AG09309 (cell line): ENCODE results near the gene SFXN1.

Source experiments
- DNase-seq: peaks from one replicate; pipeline ENCODE4 v3.0.0-alpha.2; 2010; ENCODE audit warnings: low read depth
- H3K4me3 ChIP-seq: 2 replicates; pipeline ENCODE4 v1.5.1; 2011; ENCODE audit warnings: mild to moderate bottlenecking, low read depth, low read length, moderate library complexity; ENCODE audit not compliant: control insufficient read depth
- TF ChIP-seq, protein P1 (sequence below): IDR thresholded peaks from 2 replicates; pipeline ENCODE4 v1.5.1; 2011; ENCODE audit warnings: mild to moderate bottlenecking, low read depth, low read length, inconsistent platforms; ENCODE audit not compliant: insufficient read depth, control insufficient read depth; ENCODE audit errors: missing control alignments

Gene SFXN1

DNA sequence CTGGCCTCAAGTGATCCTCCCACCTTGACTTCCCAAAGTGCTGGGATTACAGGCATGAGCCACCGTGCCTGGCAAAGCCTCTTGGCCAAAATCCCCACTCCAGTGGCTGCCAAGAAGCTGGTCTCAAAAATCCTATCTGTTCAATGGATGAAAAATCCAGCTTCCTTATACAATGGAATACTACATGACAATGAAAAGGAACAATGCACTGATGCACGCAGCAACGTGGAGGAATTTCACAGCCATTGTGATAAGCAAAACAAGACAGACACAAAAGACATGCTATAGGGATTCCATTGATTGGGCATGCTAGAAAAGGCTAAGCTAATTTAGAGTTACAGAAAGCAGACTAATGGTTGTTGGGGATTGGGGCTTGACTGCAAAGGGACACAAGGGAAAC, 13.1 kb upstream of the SFXN1 start:
- DNase-seq: no peak
- TF ChIP-seq, protein P1, sequence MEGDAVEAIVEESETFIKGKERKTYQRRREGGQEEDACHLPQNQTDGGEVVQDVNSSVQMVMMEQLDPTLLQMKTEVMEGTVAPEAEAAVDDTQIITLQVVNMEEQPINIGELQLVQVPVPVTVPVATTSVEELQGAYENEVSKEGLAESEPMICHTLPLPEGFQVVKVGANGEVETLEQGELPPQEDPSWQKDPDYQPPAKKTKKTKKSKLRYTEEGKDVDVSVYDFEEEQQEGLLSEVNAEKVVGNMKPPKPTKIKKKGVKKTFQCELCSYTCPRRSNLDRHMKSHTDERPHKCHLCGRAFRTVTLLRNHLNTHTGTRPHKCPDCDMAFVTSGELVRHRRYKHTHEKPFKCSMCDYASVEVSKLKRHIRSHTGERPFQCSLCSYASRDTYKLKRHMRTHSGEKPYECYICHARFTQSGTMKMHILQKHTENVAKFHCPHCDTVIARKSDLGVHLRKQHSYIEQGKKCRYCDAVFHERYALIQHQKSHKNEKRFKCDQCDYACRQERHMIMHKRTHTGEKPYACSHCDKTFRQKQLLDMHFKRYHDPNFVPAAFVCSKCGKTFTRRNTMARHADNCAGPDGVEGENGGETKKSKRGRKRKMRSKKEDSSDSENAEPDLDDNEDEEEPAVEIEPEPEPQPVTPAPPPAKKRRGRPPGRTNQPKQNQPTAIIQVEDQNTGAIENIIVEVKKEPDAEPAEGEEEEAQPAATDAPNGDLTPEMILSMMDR: no peak
- H3K4me3 ChIP-seq: no peak overlapping the region

DNA sequence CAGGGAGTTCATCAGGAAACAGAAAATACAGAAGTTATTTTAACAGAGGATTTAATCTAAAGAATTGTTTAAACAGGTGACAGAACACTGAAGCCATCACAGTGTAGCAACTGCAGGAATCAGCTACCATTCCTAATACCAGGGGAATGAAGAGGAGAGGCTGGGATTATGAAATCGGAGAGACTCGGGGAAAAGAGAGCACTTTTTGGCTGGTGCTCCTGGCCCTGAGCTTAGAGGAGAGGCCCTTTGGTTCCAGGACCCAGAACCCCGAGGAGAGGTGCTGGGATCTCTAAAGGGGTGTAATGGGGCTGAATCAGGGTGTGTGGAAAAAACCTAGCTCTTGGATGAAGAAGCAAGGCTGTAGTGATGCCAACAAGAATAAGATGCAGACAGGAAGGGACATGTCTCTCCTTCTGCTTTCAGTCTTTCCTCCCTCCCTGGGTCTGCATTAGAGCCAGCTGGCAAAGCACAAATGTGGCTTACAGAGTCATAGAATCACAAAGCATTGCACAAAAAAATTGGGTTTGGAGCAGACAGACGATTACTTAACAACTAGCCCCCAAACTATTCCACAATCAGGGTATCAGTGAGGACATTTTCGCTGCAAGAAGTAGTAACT, 11.6 kb upstream of the SFXN1 start:
- DNase-seq: no peak

DNA sequence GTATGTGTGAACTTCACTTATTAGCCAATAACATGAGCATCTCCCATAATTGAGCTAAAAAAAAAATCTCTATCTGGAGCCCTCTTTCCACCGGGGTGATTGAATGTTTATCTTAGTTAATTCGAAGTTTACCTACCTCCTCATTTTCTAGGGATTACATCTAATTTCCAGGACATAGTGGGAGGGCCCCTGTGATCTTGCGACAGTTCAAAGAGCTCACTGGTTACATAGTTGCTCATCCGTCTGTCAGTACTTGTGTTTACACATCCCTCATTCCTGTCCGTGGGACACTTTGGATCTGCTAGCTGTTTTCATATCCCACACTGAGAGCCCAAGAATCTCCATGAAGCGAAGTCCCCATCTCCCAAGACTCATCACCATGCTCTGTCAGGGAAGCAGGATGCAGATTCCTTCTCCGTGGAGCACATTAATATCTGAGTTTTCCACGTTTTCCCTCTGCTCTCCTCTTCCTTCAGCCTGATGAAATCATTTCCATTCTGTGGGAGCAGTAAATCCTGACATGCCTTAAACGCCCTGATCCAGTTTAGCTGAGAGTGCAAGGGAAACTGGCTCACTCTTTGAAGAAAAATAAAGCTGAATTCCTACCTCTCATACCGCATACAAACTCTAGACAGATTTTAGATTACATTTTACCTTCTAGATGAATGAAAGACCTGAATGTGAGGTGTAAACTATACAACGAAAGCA, 10.2 kb upstream of the SFXN1 start:
- H3K4me3 ChIP-seq: no peak overlapping the region
- DNase-seq: no peak
- TF ChIP-seq, protein P1: no peak

More for the DNA sequence above, 11.6 kb upstream of the SFXN1 start:
- TF ChIP-seq, protein P1: no peak
- no peak overlapping the region for H3K4me3 ChIP-seq

DNA sequence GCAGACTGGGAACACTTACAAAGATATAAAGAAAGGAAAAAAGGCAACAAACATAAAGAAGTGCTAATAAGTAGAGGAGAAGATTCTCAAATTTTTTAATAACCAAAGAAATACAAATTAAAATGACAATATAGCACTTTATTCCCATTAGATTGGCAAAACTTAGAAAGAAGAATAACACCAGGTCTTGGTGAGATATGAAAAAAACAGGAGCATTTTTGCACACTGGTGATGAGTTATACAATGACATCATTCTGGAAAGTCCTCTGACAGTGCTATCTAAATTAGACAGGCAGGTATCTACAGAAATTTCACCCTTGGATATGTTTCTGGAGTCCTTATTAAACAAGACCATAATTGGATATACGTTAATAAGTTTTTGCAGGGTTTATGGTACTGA, 9.5 kb upstream of the SFXN1 start:
- DNase-seq: no peak
- H3K4me3 ChIP-seq: no peak overlapping the region
- TF ChIP-seq, protein P1: no peak

DNA sequence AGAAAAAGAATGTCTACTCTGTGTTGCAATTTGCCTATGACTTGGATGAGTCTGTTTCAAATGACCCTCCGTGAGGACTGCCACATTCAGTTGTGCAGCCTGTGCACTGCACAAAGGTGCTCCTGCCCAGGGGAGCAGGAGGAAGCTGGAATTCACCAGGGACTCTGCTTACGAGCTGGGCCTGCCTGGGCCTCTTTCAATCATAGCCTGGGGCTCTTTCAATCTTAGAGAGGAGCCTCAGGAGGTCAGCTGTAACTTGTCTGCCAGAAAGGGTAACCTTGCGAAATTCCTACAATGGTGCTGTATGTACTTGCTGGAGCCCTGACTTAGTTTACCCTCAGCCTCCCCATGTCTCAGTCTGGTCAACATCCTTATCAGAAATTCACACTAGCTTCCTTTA, 8.4 kb upstream of the SFXN1 start:
- no peak for DNase-seq
- TF ChIP-seq, protein P1: no peak
- H3K4me3 ChIP-seq: no peak overlapping the region

DNA sequence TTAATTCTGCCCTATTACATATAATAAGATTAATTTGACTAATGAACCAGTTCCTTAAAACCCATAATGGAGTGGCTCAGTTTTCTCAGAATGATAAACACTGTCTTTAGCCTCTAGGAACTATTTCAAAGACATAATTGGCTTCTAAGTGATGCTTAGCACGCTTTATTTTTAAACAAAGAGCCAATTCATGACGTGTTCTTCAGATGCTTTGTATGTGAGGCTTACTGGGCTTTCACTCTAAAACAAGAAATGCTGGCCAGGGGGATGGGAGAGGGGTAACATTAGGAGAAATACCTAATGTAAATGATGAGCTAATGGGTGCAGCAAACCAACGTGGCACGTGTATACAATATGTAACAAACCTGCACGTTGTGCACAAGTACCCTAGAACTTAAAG, 7.6 kb upstream of the SFXN1 start:
- DNase-seq: no peak

More for the DNA sequence above, 7.6 kb upstream of the SFXN1 start:
- TF ChIP-seq, protein P1: no peak
- H3K4me3 ChIP-seq: no peak overlapping the region
